H1 (cell line): ENCODE results near the gene TIFAB. TPM values are rescaled to one million over a fixed set of nuclear protein-coding genes. Genes with fewer than 3 reads are reported as not detected.

ENCODE experiments used
- CTCF ChIA-PET: fragments of 300-600 bp; sonication (Branson Sonifier 250); formaldehyde crosslinking; loops from one replicate; lab custom pipeline; 2021; ENCODE audit not compliant: partially characterized antibody; lab: Charles Lee
- POLR2A ChIA-PET: fragments of 300-600 bp; sonication (Branson Sonifier 250); formaldehyde crosslinking; loops from one replicate; lab custom pipeline; 2021; ENCODE audit warnings: inconsistent platforms; ENCODE audit not compliant: partially characterized antibody; lab: Charles Lee
- DNase-seq, 2 experiments: peaks; one replicate each; pipeline versions ENCODE4 v3.0.0 to v3.0.0-alpha.2; 2010 to 2022; ENCODE audit warnings: low spot score in 2 of 2, low read depth in 1 of 2, mixed read lengths in 1 of 2
- FAIRE-seq: peaks from 2 replicates; lab custom pipeline; 2011; peaks lifted over from hg19 to GRCh38; lab: Jason Lieb, UNC
- H2AFZ ChIP-seq: 2 replicates; pipeline ENCODE4 v1.8.1; 2012; ENCODE audit warnings: low read length, inconsistent platforms
- H2AK5ac ChIP-seq: 2 replicates; pipeline ENCODE4 v1.6.1; 2013; ENCODE audit warnings: low read depth, low read length
- H2BK120ac ChIP-seq: replicated peaks from 2 replicates; pipeline ENCODE3; 2013; ENCODE audit warnings: low read depth, low read length, inconsistent platforms
- H2BK12ac ChIP-seq: 2 replicates; pipeline ENCODE4 v1.6.1; 2013; ENCODE audit warnings: low read depth, low read length
- H2BK15ac ChIP-seq: 2 replicates; pipeline ENCODE4 v1.6.1; 2013; ENCODE audit warnings: low read length
- H2BK20ac ChIP-seq: 2 replicates; pipeline ENCODE4 v1.6.1; 2013; ENCODE audit warnings: low read length
- H2BK5ac ChIP-seq: 2 replicates; pipeline ENCODE4 v1.6.1; 2013; ENCODE audit warnings: low read depth, low read length
- H3K14ac ChIP-seq: 2 replicates; pipeline ENCODE4 v1.6.1; 2013; ENCODE audit warnings: inconsistent platforms; ENCODE audit not compliant: insufficient read length
- H3K18ac ChIP-seq: 2 replicates; pipeline ENCODE4 v1.6.1; 2013; ENCODE audit warnings: low read length; ENCODE audit errors: extremely low read depth
- H3K23ac ChIP-seq: 2 replicates; pipeline ENCODE4 v1.6.1; 2013; ENCODE audit warnings: inconsistent platforms; ENCODE audit not compliant: insufficient read length
- H3K23me2 ChIP-seq: 2 replicates; pipeline ENCODE4 v1.6.1; 2013; ENCODE audit warnings: low read depth, low read length
- H3K27ac ChIP-seq: 2 replicates; pipeline ENCODE4 v1.6.1; 2011; ENCODE audit warnings: low read depth, low read length, inconsistent platforms
- H3K27me3 ChIP-seq, 4 experiments: replicated peaks in 1 of 4; 1 replicate in 1 of 4; 2 replicates in 3 of 4; pipeline versions ENCODE4 v1.6.1 to v1.8.1; 2011 to 2013; ENCODE audit warnings: low read length in 3 of 4, mild to moderate bottlenecking in 3 of 4, inconsistent platforms in 2 of 4, mixed read lengths in 2 of 4, moderate library complexity in 1 of 4; ENCODE audit not compliant: control insufficient read depth in 3 of 4, insufficient read depth in 3 of 4; ENCODE audit errors: extremely low read depth in 1 of 4
- H3K36me3 ChIP-seq, 4 experiments: 2 replicates each; pipeline versions ENCODE4 v1.6.1 to v1.8.1; 2011 to 2013; ENCODE audit warnings: mild to moderate bottlenecking in 4 of 4, low read length in 3 of 4, moderate library complexity in 2 of 4, control low read depth in 1 of 4, inconsistent platforms in 1 of 4; ENCODE audit not compliant: insufficient read depth in 4 of 4, control insufficient read depth in 2 of 4
- H3K4ac ChIP-seq: replicated peaks from 2 replicates; pipeline ENCODE3; 2013; ENCODE audit warnings: low read length, low read depth, mixed read lengths, inconsistent platforms; ENCODE audit not compliant: insufficient read length
- H3K4me1 ChIP-seq, 4 experiments: replicated peaks in 1 of 4; 1 replicate in 1 of 4; 2 replicates in 3 of 4; pipeline versions ENCODE4 v1.6.1 to v1.8.1; 2011 to 2013; ENCODE audit warnings: low read length in 3 of 4, inconsistent platforms in 2 of 4, mixed read lengths in 1 of 4; ENCODE audit not compliant: insufficient read depth in 4 of 4, control insufficient read depth in 3 of 4
- H3K4me2 ChIP-seq, 2 experiments: 2 replicates each; pipeline versions ENCODE4 v1.6.1 to v1.8.1; 2011 to 2013; ENCODE audit warnings: low read depth in 2 of 2, low read length in 2 of 2, control low read depth in 1 of 2, inconsistent platforms in 1 of 2, mild to moderate bottlenecking in 1 of 2; ENCODE audit not compliant: insufficient read depth in 1 of 2
- H3K4me3 ChIP-seq, 4 experiments: fragments of 200-600, 300-600 bp in 1 of 4; sonication (generic), shearing (Covaris generic), sonication (Bioruptor Twin) in 1 of 4; 2 replicates each; pipeline versions ENCODE4 v1.5.1 to v1.8.1; 2011 to 2016; ENCODE audit warnings: low read length in 4 of 4, low read depth in 3 of 4, control low read depth in 2 of 4, inconsistent platforms in 2 of 4, mild to moderate bottlenecking in 2 of 4, mixed read lengths in 1 of 4, moderate library complexity in 1 of 4; ENCODE audit not compliant: insufficient read depth in 2 of 4; ENCODE audit errors: extremely low read depth in 1 of 4
- H3K56ac ChIP-seq: replicated peaks from 2 replicates; pipeline ENCODE3; 2013; ENCODE audit warnings: low read depth, mild to moderate bottlenecking, mixed read lengths, low read length, inconsistent platforms; ENCODE audit not compliant: insufficient read length
- H3K79me1 ChIP-seq: 2 replicates; pipeline ENCODE4 v1.6.1; 2013; ENCODE audit warnings: low read depth, low read length, control low read depth
- H3K79me2 ChIP-seq, 2 experiments: 2 replicates each; pipeline versions ENCODE4 v1.6.1 to v1.8.1; 2012 to 2013; ENCODE audit warnings: low read length in 2 of 2, mild to moderate bottlenecking in 2 of 2, inconsistent platforms in 1 of 2; ENCODE audit not compliant: insufficient read depth in 2 of 2, control insufficient read depth in 1 of 2
- H3K9ac ChIP-seq, 4 experiments: replicated peaks in 1 of 4; 1 replicate in 1 of 4; 2 replicates in 3 of 4; pipeline versions ENCODE4 v1.6.1 to v1.8.1; 2011 to 2013; ENCODE audit warnings: low read depth in 3 of 4, low read length in 3 of 4, control low read depth in 2 of 4, mild to moderate bottlenecking in 2 of 4, moderate library complexity in 2 of 4, inconsistent platforms in 1 of 4; ENCODE audit errors: extremely low read depth in 1 of 4
- H3K9me3 ChIP-seq, 2 experiments: 2 replicates each; pipeline versions ENCODE4 v1.6.1 to v1.8.1; 2012 to 2013; ENCODE audit warnings: mild to moderate bottlenecking in 2 of 2, moderate library complexity in 2 of 2, control low read depth in 1 of 2, inconsistent platforms in 1 of 2, low read depth in 1 of 2, low read length in 1 of 2, mixed read lengths in 1 of 2; ENCODE audit not compliant: insufficient read depth in 2 of 2
- H4K20me1 ChIP-seq, 2 experiments: replicated peaks in 1 of 2; 2 replicates each; pipeline versions ENCODE3 to v1.8.1; 2011 to 2013; ENCODE audit warnings: inconsistent platforms in 2 of 2, low read length in 2 of 2, mild to moderate bottlenecking in 1 of 2; ENCODE audit not compliant: insufficient read depth in 2 of 2, control insufficient read depth in 1 of 2
- H4K5ac ChIP-seq: 2 replicates; pipeline ENCODE4 v1.6.1; 2013; ENCODE audit warnings: low read length, low read depth, mixed read lengths, inconsistent platforms; ENCODE audit not compliant: insufficient read length
- H4K8ac ChIP-seq: 2 replicates; pipeline ENCODE4 v1.8.0; 2013; ENCODE audit warnings: mild to moderate bottlenecking, moderate library complexity, low read length, inconsistent platforms; ENCODE audit not compliant: insufficient read depth; ENCODE audit errors: extremely low read depth
- H4K91ac ChIP-seq: replicated peaks from 2 replicates; pipeline ENCODE3; 2013; ENCODE audit warnings: low read length, mixed read lengths, inconsistent platforms; ENCODE audit not compliant: insufficient read length
- BACH1 ChIP-seq: IDR thresholded peaks from 2 replicates; pipeline ENCODE4 v1.6.1; 2012; ENCODE audit warnings: low read length, improper control_type of control experiment
- CEBPB ChIP-seq: IDR thresholded peaks from 2 replicates; pipeline ENCODE4 v1.6.1; 2012; ENCODE audit warnings: low read depth, low read length
- CTCF ChIP-seq, 3 experiments: IDR thresholded peaks; 1 replicate in 2 of 3; 2 replicates in 1 of 3; pipeline versions ENCODE4 v1.5.1 to v1.6.1; 2011; ENCODE audit warnings: low read length in 3 of 3, mild to moderate bottlenecking in 3 of 3, inconsistent platforms in 2 of 3, low read depth in 1 of 3, moderate library complexity in 1 of 3; ENCODE audit not compliant: insufficient read depth in 1 of 3; ENCODE audit errors: control extremely low read depth in 1 of 3
- HDAC6 ChIP-seq: IDR thresholded peaks from one replicate; pipeline ENCODE4 v1.7.1; 2012; ENCODE audit warnings: low read depth, mild to moderate bottlenecking, inconsistent platforms, low read length, moderate library complexity
- JUN ChIP-seq: IDR thresholded peaks from 2 replicates; pipeline ENCODE4 v1.6.1; 2011; ENCODE audit warnings: low read depth, mild to moderate bottlenecking, improper control_type of control experiment, low read length
- KDM1A ChIP-seq: fragments of 200-600, 300-600 bp; sonication (generic); IDR thresholded peaks from 2 replicates; pipeline ENCODE4 v1.7.1; 2016; ENCODE audit warnings: mild to moderate bottlenecking, low read length, borderline replicate concordance
- POU5F1 ChIP-seq: IDR thresholded peaks from 2 replicates; pipeline ENCODE4 v1.6.1; 2011; ENCODE audit warnings: low read depth, mild to moderate bottlenecking, low read length, moderate library complexity
- SIX5 ChIP-seq: IDR thresholded peaks from 2 replicates; pipeline ENCODE4 v1.6.1; 2011; ENCODE audit warnings: mild to moderate bottlenecking, low read depth, low read length
- TAF7 ChIP-seq: optimal IDR thresholded peaks from 2 replicates; pipeline ENCODE3; 2011; ENCODE audit warnings: low read depth, mild to moderate bottlenecking, inconsistent platforms, low read length, moderate library complexity, borderline replicate concordance
- TCF12 ChIP-seq: IDR thresholded peaks from 2 replicates; pipeline ENCODE4 v1.6.1; 2011; ENCODE audit warnings: low read depth, mild to moderate bottlenecking, low read length
- ZNF274 ChIP-seq: IDR thresholded peaks from 2 replicates; pipeline ENCODE4 v1.7.0; 2012; ENCODE audit warnings: low read length, borderline replicate concordance; ENCODE audit errors: extremely low read depth
- WGBS, 2 experiments: shearing (Covaris generic) in 1 of 2; methylation state at CpG; one replicate each; pipeline versions ENCODE4 v1.1.6 to v1.1.7; 2013 to 2015; ENCODE audit warnings: low lambda C conversion rate in 2 of 2, mixed read lengths in 2 of 2, inconsistent platforms in 1 of 2, low coverage in 1 of 2, missing lambda C conversion rate in 1 of 2; ENCODE audit not compliant: insufficient replicate concordance in 2 of 2, insufficient coverage in 1 of 2, insufficient read length in 1 of 2; ENCODE audit errors: extremely low coverage in 1 of 2, missing lambda C conversion rate in 1 of 2; 5-methylcytosine and 5-hydroxymethylcytosine counted together
- polyA plus RNA-seq, 7 experiments: library from polyadenylated mRNA; depleted of rRNA in 3 of 7; stranded (reverse) in 5 of 7; unstranded in 2 of 7; fragments of >200 nt in 5 of 7; fragments of 200-250 nt in 2 of 7; gene quantifications; 1 replicate in 5 of 7; 2 replicates in 1 of 7; 4 replicates in 1 of 7; pipeline versions ENCODE4 v1.2.1 to v1.2.3, GENCODE V29; 2011 to 2013; ENCODE audit warnings: missing spikeins in 2 of 7, mixed read lengths in 2 of 7
- total RNA-seq: library from RNA; stranded (reverse); fragmentation: NEBNext Ultra II Directional; extraction: Animal tissue kit (Norgen Biotek cat#: 25700); gene quantifications from 2 replicates; pipeline ENCODE4 v1.2.1, GENCODE V29; 2021

TIFAB gene
- total and polyA plus RNA-seq, 2 of the 8 experiments (the other 6 are each of a cell fraction or from before 2014, with no cell fraction given): not detected

GRCh38 chr5:135447298-135447929 is 4.7 kb downstream of the TIFAB start, which contains the start of gene DCANP1:
DCANP1 (minus strand) TSS chr5:135447348; CDS start chr5:135447108, 240 bp downstream.
- Histone ChIP-seq H2BK12ac (no peak within 1 kb of the TSS), H3K23me2 (no peaks in the 10 kb centered on the region), H4K20me1 (no peaks in the 10 kb centered on the region), H4K5ac (no peak within 1 kb of the TSS), H3K14ac (no peak within 1 kb of the TSS), H3K4me2 (no peak within 1 kb of the TSS), H2AK5ac (no peak within 1 kb of the TSS), H2AFZ (peak within 1 kb of the TSS; percentile 50; the same call in 1 of the 2 replicates), H4K8ac (no peak within 1 kb of the TSS), H4K91ac (no peak within 1 kb of the TSS), H3K9ac (no peak within 1 kb of the TSS), H3K9me3 (no peaks in the 10 kb centered on the region), H2BK15ac (no peak within 1 kb of the TSS; the same call in 1 of the 2 replicates), H2BK120ac (no peak within 1 kb of the TSS), H3K18ac (no peak within 1 kb of the TSS), H2BK5ac (no peak within 1 kb of the TSS), H3K79me1 (no peaks in the 10 kb centered on the region), H3K36me3 (no peaks in the 10 kb centered on the region), H3K27me3 (peaks cover 0 to 3% (median 0%) of the 10 kb centered on the region in 4 experiments; a peak in 2 of 7 replicates), H3K23ac (no peak within 1 kb of the TSS), H3K79me2 (no peaks in the 10 kb centered on the region), H3K27ac (no peak within 1 kb of the TSS), H3K4me1 (peaks cover 0 to 3% (median 1%) of the 10 kb centered on the region in 4 experiments; a peak in 2 of 7 replicates), H3K4me3 (no peak within 1 kb of the TSS), H3K4ac (no peak within 1 kb of the TSS), H2BK20ac (no peak within 1 kb of the TSS), H3K56ac (no peak within 1 kb of the TSS)
- DNase-seq: no peak
- POLR2A ChIA-PET: no interaction called here
- CTCF ChIA-PET: interaction anchor here (1.5 to 19.4 kb wide), 5 partner anchors 13 to 119 kb away, joined by 3 to 264 read pairs (median 7); no protein-coding TSS in a partner anchor
- no peak for FAIRE-seq
- WGBS, 2 experiments: 88% methylated on average over 5 of the region's 5 CpGs; no CpG with 5 or more reads in 1 of the 2 experiments
- no peak for TF ChIP-seq CEBPB
- TF ChIP-seq CTCF (IDR thresholded peaks at IDR 0.05; ENCODE audit: control extremely low read depth in 1 of 3, insufficient read depth in 1 of 3, low read depth in 1 of 3, low read length in 3 of 3): no peak
- no peak for TF ChIP-seq SIX5
- TF ChIP-seq JUN: no peak
- TF ChIP-seq KDM1A: no peak
- no peak for TF ChIP-seq ZNF274
- no peak for TF ChIP-seq HDAC6
- TF ChIP-seq POU5F1: no peak
- no peak for TF ChIP-seq TCF12
- TF ChIP-seq BACH1: no peak
- no peak for TF ChIP-seq TAF7
